AG09309 (cell line): ENCODE results near the gene VEZT.

ENCODE experiments used
- DNase-seq: peaks from one replicate; pipeline ENCODE4 v3.0.0-alpha.2; 2010; ENCODE audit warnings: low read depth
- H3K4me3 ChIP-seq: 2 replicates; pipeline ENCODE4 v1.5.1; 2011; ENCODE audit warnings: mild to moderate bottlenecking, low read depth, low read length, moderate library complexity; ENCODE audit not compliant: control insufficient read depth
- TF ChIP-seq, protein P1 (sequence below): IDR thresholded peaks from 2 replicates; pipeline ENCODE4 v1.5.1; 2011; ENCODE audit warnings: mild to moderate bottlenecking, low read depth, low read length, inconsistent platforms; ENCODE audit not compliant: insufficient read depth, control insufficient read depth; ENCODE audit errors: missing control alignments

The VEZT gene

DNA sequence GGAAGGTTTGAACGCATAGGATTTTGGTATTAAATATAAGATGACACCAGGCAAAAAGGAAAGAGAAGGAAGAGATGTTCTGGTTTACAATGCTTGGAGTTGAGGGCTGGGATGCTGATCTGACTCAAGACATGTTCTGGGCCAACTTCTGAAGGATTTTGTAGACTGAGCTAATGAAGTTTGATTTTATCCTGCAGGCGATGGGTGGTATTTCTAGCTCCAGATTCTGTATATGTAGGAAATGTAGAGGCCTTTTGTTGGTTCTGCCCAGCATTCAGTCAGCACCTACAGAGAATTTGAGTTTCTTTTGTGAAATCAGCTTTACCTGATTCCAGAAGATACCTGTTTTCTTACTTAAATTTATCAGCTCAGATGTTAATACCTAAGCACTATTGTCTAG lies 48.2 kb downstream of the VEZT start:
- no peak for DNase-seq

DNA sequence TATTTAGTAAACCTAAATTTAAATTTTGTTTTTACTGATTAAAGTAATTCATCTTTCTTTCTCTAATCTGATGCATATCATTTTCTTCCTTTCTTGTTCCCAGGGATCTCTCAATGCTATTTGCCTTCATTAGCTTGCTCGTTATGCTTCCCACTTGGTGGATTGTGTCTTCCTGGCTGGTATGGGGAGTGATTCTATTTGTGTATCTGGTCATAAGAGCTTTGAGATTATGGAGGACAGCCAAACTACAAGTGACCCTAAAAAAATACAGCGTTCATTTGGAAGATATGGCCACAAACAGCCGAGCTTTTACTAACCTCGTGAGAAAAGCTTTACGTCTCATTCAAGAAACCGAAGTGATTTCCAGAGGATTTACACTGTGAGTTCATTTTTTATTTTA lies 48.6 kb downstream of the VEZT start:
- TF ChIP-seq, protein P1, sequence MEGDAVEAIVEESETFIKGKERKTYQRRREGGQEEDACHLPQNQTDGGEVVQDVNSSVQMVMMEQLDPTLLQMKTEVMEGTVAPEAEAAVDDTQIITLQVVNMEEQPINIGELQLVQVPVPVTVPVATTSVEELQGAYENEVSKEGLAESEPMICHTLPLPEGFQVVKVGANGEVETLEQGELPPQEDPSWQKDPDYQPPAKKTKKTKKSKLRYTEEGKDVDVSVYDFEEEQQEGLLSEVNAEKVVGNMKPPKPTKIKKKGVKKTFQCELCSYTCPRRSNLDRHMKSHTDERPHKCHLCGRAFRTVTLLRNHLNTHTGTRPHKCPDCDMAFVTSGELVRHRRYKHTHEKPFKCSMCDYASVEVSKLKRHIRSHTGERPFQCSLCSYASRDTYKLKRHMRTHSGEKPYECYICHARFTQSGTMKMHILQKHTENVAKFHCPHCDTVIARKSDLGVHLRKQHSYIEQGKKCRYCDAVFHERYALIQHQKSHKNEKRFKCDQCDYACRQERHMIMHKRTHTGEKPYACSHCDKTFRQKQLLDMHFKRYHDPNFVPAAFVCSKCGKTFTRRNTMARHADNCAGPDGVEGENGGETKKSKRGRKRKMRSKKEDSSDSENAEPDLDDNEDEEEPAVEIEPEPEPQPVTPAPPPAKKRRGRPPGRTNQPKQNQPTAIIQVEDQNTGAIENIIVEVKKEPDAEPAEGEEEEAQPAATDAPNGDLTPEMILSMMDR = no peak
- H3K4me3 ChIP-seq = no peak overlapping the region
- DNase-seq = no peak

More for the DNA sequence above, 48.2 kb downstream of the VEZT start:
- no peak overlapping the region for H3K4me3 ChIP-seq
- TF ChIP-seq, protein P1 = no peak

DNA sequence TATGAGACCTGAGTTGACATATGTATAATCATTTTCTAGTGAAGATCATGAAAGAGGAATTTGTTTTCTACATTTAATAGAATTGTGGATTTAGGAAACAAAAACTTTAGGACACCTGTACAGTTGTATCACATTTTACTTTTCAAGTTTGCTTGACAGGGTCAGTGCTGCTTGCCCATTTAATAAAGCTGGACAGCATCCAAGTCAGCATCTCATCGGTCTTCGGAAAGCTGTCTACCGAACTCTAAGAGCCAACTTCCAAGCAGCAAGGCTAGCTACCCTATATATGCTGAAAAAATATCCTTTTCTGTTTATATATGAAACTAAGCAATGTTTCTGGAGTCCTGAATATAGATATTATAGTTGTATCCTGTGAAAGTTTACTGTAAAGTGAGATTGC lies 52.3 kb downstream of the VEZT start:
- DNase-seq = no peak
- H3K4me3 ChIP-seq = no peak overlapping the region
- TF ChIP-seq, protein P1 = no peak

DNA sequence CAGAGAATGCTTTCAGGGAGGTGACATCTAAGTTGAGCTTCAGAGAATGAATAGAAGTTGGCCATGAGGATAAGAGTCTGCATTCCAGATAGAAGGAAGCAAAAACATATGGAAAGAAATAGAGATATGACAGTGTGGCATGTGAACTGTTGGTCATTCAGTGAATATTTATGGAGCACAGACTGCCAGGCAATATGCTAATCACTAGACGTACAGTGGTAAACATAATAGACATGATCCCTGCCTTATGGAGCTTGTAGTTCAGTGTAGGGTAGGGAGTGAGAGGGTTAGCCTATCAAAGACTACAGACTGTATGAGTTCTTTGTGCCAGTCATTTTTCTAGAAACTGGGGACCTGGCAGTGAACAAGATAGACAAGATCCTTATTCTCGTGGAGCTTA lies 53.9 kb downstream of the VEZT start:
- no peak overlapping the region for H3K4me3 ChIP-seq
- no peak for DNase-seq
- TF ChIP-seq, protein P1 = no peak

DNA sequence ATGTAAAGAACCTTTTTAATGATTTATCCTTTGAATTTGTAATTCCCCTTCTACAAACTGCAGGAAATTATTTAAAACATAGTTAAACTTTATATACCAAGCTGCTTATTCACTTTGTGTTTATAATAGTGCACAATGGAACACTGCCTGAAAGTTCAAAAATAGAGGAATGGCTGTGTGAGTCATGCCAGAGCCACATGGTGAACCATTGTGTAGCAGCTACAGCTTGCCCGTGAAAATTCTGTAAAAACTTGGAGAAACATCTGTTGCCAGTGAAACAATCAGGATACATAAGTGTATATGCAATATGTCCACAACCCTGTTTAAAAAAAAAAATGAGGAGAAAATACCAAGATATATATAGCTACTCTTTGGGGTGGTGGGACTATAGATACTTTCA lies 59.5 kb downstream of the VEZT start:
- H3K4me3 ChIP-seq = no peak overlapping the region
- TF ChIP-seq, protein P1 = no peak
- DNase-seq = peak; percentile 39

DNA sequence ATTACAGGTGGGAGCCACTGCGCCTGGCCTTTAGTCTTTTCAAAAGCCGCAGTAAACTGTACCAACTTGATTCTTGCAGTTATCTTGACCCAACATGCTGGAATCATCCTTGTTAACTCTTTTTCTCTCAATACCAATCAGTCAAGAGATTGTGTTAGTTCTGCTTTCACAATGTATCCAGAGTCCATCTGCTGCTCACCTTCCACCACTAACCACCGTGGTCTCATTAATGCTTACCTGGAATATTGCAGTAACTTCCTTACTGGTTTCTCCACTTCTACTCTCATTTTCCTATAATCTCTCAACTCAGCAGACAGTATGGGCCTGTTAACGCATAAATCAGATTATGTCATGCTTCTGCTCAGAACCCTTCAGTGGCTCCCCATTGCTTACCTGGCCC lies 62.2 kb downstream of the VEZT start:
- no peak overlapping the region for H3K4me3 ChIP-seq
- TF ChIP-seq, protein P1 = no peak
- DNase-seq = no peak

DNA sequence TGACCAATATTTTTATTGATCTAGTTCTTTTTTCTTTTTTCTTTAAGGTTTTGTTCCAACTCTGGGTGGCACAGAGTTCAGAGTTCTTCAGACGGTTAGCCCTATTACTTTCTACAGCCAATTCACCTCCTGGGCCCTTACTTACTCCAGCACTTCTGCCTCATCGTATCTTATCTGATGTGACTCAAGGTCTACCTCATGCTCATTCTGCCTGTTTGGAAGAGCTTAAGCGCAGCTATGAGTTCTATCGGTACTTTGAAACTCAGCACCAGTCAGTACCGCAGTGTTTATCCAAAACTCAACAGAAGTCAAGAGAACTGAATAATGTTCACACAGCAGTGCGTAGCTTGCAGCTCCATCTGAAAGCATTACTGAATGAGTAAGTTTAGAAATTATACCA lies 64.7 kb downstream of the VEZT start:
- no peak overlapping the region for H3K4me3 ChIP-seq
- TF ChIP-seq, protein P1 = no peak
- no peak for DNase-seq
